H9 (cell line): ENCODE results near the gene ME3. TPM values are rescaled to one million over a fixed set of nuclear protein-coding genes. Genes with fewer than 3 reads are reported as not detected.

Source experiments
- DNase-seq: peaks from one replicate; pipeline ENCODE4 v3.0.0-alpha.2; 2017
- H2AFZ ChIP-seq: one replicate; pipeline ENCODE4 v1.6.1; 2013; ENCODE audit warnings: mild to moderate bottlenecking, low read length, control low read depth, moderate library complexity
- H2AK5ac ChIP-seq: 2 replicates; pipeline ENCODE4 v1.6.1; 2013; ENCODE audit warnings: low read length, control low read depth, mixed read lengths; ENCODE audit not compliant: insufficient read length
- H2BK120ac ChIP-seq: one replicate; pipeline ENCODE4 v1.6.1; 2013; ENCODE audit warnings: low read depth, mild to moderate bottlenecking, low read length, control low read depth, inconsistent platforms; ENCODE audit not compliant: poor library complexity, severe bottlenecking
- H2BK12ac ChIP-seq: 2 replicates; pipeline ENCODE4 v1.6.1; 2013; ENCODE audit warnings: low read length, control low read depth, mixed read lengths, low read depth; ENCODE audit not compliant: insufficient read length
- H2BK15ac ChIP-seq: 2 replicates; pipeline ENCODE4 v1.6.1; 2013; ENCODE audit warnings: low read depth, low read length, control low read depth
- H2BK20ac ChIP-seq: one replicate; pipeline ENCODE4 v1.6.1; 2013; ENCODE audit warnings: low read depth, mild to moderate bottlenecking, low read length, control low read depth, inconsistent platforms; ENCODE audit not compliant: poor library complexity, severe bottlenecking
- H2BK5ac ChIP-seq: 2 replicates; pipeline ENCODE4 v1.6.1; 2013; ENCODE audit warnings: low read length, control low read depth, mixed read lengths; ENCODE audit not compliant: insufficient read length
- H3K14ac ChIP-seq: 2 replicates; pipeline ENCODE4 v1.6.1; 2013; ENCODE audit warnings: low read length, control low read depth; ENCODE audit not compliant: insufficient read depth
- H3K18ac ChIP-seq: 2 replicates; pipeline ENCODE4 v1.6.1; 2013; ENCODE audit warnings: low read depth, mild to moderate bottlenecking, mixed read lengths, low read length, control low read depth; ENCODE audit not compliant: insufficient read length
- H3K23ac ChIP-seq: 2 replicates; pipeline ENCODE4 v1.6.1; 2013; ENCODE audit warnings: low read length, control low read depth, mixed read lengths, low read depth; ENCODE audit not compliant: insufficient read length
- H3K23me2 ChIP-seq: 2 replicates; pipeline ENCODE4 v1.6.1; 2013; ENCODE audit warnings: low read depth, mild to moderate bottlenecking, mixed read lengths, low read length, control low read depth; ENCODE audit not compliant: insufficient read length, poor library complexity, severe bottlenecking
- H3K27ac ChIP-seq: 2 replicates; pipeline ENCODE4 v1.5.1; 2013; ENCODE audit warnings: low read length, control low read depth, mixed read lengths, low read depth; ENCODE audit not compliant: insufficient read length
- H3K27me3 ChIP-seq: 2 replicates; pipeline ENCODE4 v1.6.1; 2013; ENCODE audit warnings: low read length, control low read depth, inconsistent platforms; ENCODE audit not compliant: insufficient read depth
- H3K4ac ChIP-seq: 2 replicates; pipeline ENCODE4 v1.6.1; 2013; ENCODE audit warnings: low read depth, mild to moderate bottlenecking, control low read depth, inconsistent platforms, low read length, moderate library complexity
- H3K4me1 ChIP-seq: 2 replicates; pipeline ENCODE4 v1.6.1; 2013; ENCODE audit warnings: low read length, control low read depth, inconsistent platforms; ENCODE audit not compliant: insufficient read depth
- H3K4me2 ChIP-seq: 2 replicates; pipeline ENCODE4 v1.6.1; 2013; ENCODE audit warnings: low read length, control low read depth, mixed read lengths; ENCODE audit not compliant: insufficient read length, insufficient read depth
- H3K56ac ChIP-seq: 2 replicates; pipeline ENCODE4 v1.6.1; 2013; ENCODE audit warnings: low read depth, mild to moderate bottlenecking, mixed read lengths, low read length, control low read depth; ENCODE audit not compliant: insufficient read length
- H3K79me1 ChIP-seq: 2 replicates; pipeline ENCODE4 v1.6.1; 2013; ENCODE audit warnings: low read depth, mild to moderate bottlenecking, moderate library complexity, low read length, control low read depth, inconsistent platforms; ENCODE audit not compliant: insufficient read depth, poor library complexity, severe bottlenecking
- H3K79me2 ChIP-seq: 2 replicates; pipeline ENCODE4 v1.6.1; 2013; ENCODE audit warnings: low read length, control low read depth, inconsistent platforms; ENCODE audit not compliant: insufficient read depth
- H3K9ac ChIP-seq: 2 replicates; pipeline ENCODE4 v1.6.1; 2013; ENCODE audit warnings: low read length, control low read depth, mixed read lengths; ENCODE audit not compliant: insufficient read length; ENCODE audit errors: extremely low read depth
- H3K9me3 ChIP-seq: one replicate; pipeline ENCODE4 v1.6.1; 2013; ENCODE audit warnings: low read depth, low read length, inconsistent platforms; ENCODE audit not compliant: control insufficient read depth
- H3T11ph ChIP-seq: one replicate; pipeline ENCODE4 v1.6.1; 2013; ENCODE audit warnings: mild to moderate bottlenecking, low read length, control low read depth, inconsistent platforms
- H4K20me1 ChIP-seq: one replicate; pipeline ENCODE4 v1.6.1; 2013; ENCODE audit not compliant: control insufficient read depth, insufficient read length, insufficient read depth
- H4K5ac ChIP-seq: 2 replicates; pipeline ENCODE4 v1.6.1; 2013; ENCODE audit warnings: low read depth, mild to moderate bottlenecking, mixed read lengths, low read length, control low read depth; ENCODE audit not compliant: insufficient read length
- H4K8ac ChIP-seq: replicated peaks from 2 replicates; pipeline ENCODE4 v1.6.1; 2013; ENCODE audit warnings: low read length, control low read depth, mixed read lengths, low read depth; ENCODE audit not compliant: insufficient read length
- H4K91ac ChIP-seq: 2 replicates; pipeline ENCODE4 v1.6.1; 2013; ENCODE audit warnings: low read depth, mild to moderate bottlenecking, moderate library complexity, mixed read lengths, low read length, control low read depth; ENCODE audit not compliant: insufficient read length
- H3K27ac Mint-ChIP-seq, 3 experiments: 2 replicates in 2 of 3; 3 replicates in 1 of 3; pipeline ENCODE4 v1.8.0; 2020 to 2021; ENCODE audit warnings: mixed read lengths in 3 of 3, mild to moderate bottlenecking in 1 of 3, moderate library complexity in 1 of 3
- H3K27me3 Mint-ChIP-seq: 2 replicates; pipeline ENCODE4 v1.8.0; 2021; ENCODE audit warnings: low read depth, mild to moderate bottlenecking, moderate library complexity, mixed read lengths
- H3K36me3 Mint-ChIP-seq, 3 experiments: 2 replicates in 2 of 3; 3 replicates in 1 of 3; pipeline ENCODE4 v1.8.0; 2020 to 2021; ENCODE audit warnings: low read depth in 3 of 3, mixed read lengths in 3 of 3; ENCODE audit not compliant: insufficient read depth in 1 of 3
- H3K4me1 Mint-ChIP-seq, 2 experiments: 2 replicates each; pipeline ENCODE4 v1.8.0; 2020; ENCODE audit warnings: mixed read lengths in 2 of 2
- H3K4me3 Mint-ChIP-seq, 2 experiments: 2 replicates in 1 of 2; 3 replicates in 1 of 2; pipeline ENCODE4 v1.8.0; 2020 to 2021; ENCODE audit warnings: mild to moderate bottlenecking in 2 of 2, mixed read lengths in 2 of 2, moderate library complexity in 1 of 2
- H3K9me3 Mint-ChIP-seq, 2 experiments: 2 replicates in 1 of 2; 3 replicates in 1 of 2; pipeline ENCODE4 v1.8.0; 2020; ENCODE audit warnings: mild to moderate bottlenecking in 2 of 2, mixed read lengths in 2 of 2, moderate library complexity in 1 of 2
- CTCF ChIP-seq: fragments of 200-600 bp; sonication (generic); conservative IDR thresholded peaks from 3 replicates; pipeline ENCODE4 v1.8.0; 2021; ENCODE audit warnings: antibody characterized with exemption, mild to moderate bottlenecking
- WGBS: extraction: QIAGEN DNeasy Blood & Tissue Kit; methylation state at CpG from one replicate; pipeline ENCODE4 v1.1.7; 2013; ENCODE audit warnings: missing lambda C conversion rate, low lambda C conversion rate, mixed read lengths; ENCODE audit not compliant: insufficient read length; ENCODE audit errors: extremely low coverage; 5-methylcytosine and 5-hydroxymethylcytosine counted together
- total RNA-seq: library from RNA; stranded (reverse); gene quantifications from 2 replicates; pipeline ENCODE4 v1.2.1, GENCODE V29; 2021

Gene ME3
- total RNA-seq, 1 experiment from 2014 or later = 2.8 TPM

GRCh38 chr11:86565801-86566312 is 106.6 kb downstream of the ME3 start:
- Histone ChIP-seq H3K4ac (no peak overlapping the region), H2AFZ (no peak overlapping the region), H4K20me1 (no peaks in the 10 kb centered on the region), H4K5ac (no peak overlapping the region), H3K23ac (no peak overlapping the region), H3K23me2 (no peaks in the 10 kb centered on the region), H3K18ac (no peak overlapping the region), H2BK15ac (no peak overlapping the region), H3K79me2 (no peaks in the 10 kb centered on the region), H3K9ac (no peak overlapping the region), H3T11ph (no peak overlapping the region), H4K91ac (no peak overlapping the region), H3K79me1 (no peaks in the 10 kb centered on the region), H3K9me3 (no peaks in the 10 kb centered on the region), H3K27ac (no peak overlapping the region), H2BK20ac (no peak overlapping the region), H2BK12ac (no peak overlapping the region), H3K27me3 (no peaks in the 10 kb centered on the region), H2AK5ac (no peak overlapping the region), H2BK5ac (no peak overlapping the region), H3K56ac (no peak overlapping the region), H3K4me1 (no peaks in the 10 kb centered on the region), H3K4me2 (no peak overlapping the region), H2BK120ac (no peak overlapping the region), H4K8ac (peak overlapping the region; percentile 50), H3K14ac (no peak overlapping the region)
- Mint-ChIP-seq H3K27ac (no peak overlapping the region), H3K4me3 (no peak overlapping the region), H3K27me3 (no peaks in the 10 kb centered on the region; the same call in 1 of the 2 replicates), H3K36me3 (no peaks in the 10 kb centered on the region; a peak in 1 of 7 replicates), H3K4me1 (no peaks in the 10 kb centered on the region), H3K9me3 (peaks cover 0 to 8% of the 10 kb centered on the region in 2 experiments; a peak in 3 of 5 replicates)
- WGBS = no CpG with 5 or more reads among the region's 2 CpGs
- TF ChIP-seq CTCF = no peak
- DNase-seq = no peak
